T-helper 17 cell (primary cell): ENCODE results near the gene DLG2. TPM values are rescaled to one million over a fixed set of nuclear protein-coding genes. Genes with fewer than 3 reads are reported as not detected.

ENCODE experiments used
- ATAC-seq: fragments of 150-1000 bp; cut with Tn5 transposase; 2 replicates; pipeline ENCODE4 v1.10.0; 2021; ENCODE audit warnings: mild to moderate bottlenecking, moderate library complexity
- DNase-seq, 3 donors: peaks; one replicate each; pipeline versions ENCODE4 v3.0.0 to v3.0.0-alpha.2; 2020 to 2021
- H3K9me3 ChIP-seq: one replicate; pipeline ENCODE4 v1.7.0; 2013; ENCODE audit warnings: low read length, mild to moderate bottlenecking; ENCODE audit not compliant: control insufficient read depth, poor library complexity, severe bottlenecking
- H3K27ac Mint-ChIP-seq: one replicate; pipeline ENCODE4 v1.8.0; 2022; ENCODE audit warnings: mild to moderate bottlenecking, moderate library complexity, mixed read lengths
- H3K27me3 Mint-ChIP-seq: one replicate; pipeline ENCODE4 v1.8.0; 2022; ENCODE audit warnings: mixed read lengths
- H3K36me3 Mint-ChIP-seq: one replicate; pipeline ENCODE4 v1.8.0; 2022; ENCODE audit warnings: low read depth, mixed read lengths
- H3K4me1 Mint-ChIP-seq: one replicate; pipeline ENCODE4 v1.8.0; 2022; ENCODE audit warnings: mild to moderate bottlenecking, mixed read lengths
- H3K4me3 Mint-ChIP-seq: one replicate; pipeline ENCODE4 v1.8.0; 2022; ENCODE audit warnings: mild to moderate bottlenecking, moderate library complexity, mixed read lengths
- total RNA-seq, 4 donors: library from RNA in 2 of 4; stranded (reverse) in 2 of 4; gene quantifications; one replicate each; pipeline ENCODE4 v1.2.3 and lab custom pipeline; 2022 to 2026

Gene DLG2
- total RNA-seq, 2 donors from 2014 or later, result 1.0 to 2.2 TPM

GRCh38 chr11:83979593-83979992, 1647.6 kb downstream of the DLG2 start:
- ATAC-seq (no peak), DNase-seq (no peak)
- Mint-ChIP-seq H3K27ac (no peak overlapping the region), H3K36me3 (no peaks in the 10 kb centered on the region), H3K4me1 (no peaks in the 10 kb centered on the region), H3K4me3 (no peak overlapping the region), H3K27me3 (no peaks in the 10 kb centered on the region)
- no peaks in the 10 kb centered on the region for H3K9me3 ChIP-seq

- DNase-seq (no peak), ATAC-seq (no peak)
- Mint-ChIP-seq H3K4me1 (no peaks in the 10 kb centered on the region), H3K27ac (no peak overlapping the region), H3K27me3 (no peaks in the 10 kb centered on the region), H3K36me3 (no peaks in the 10 kb centered on the region), H3K4me3 (no peak overlapping the region)
- H3K9me3 ChIP-seq, result no peaks in the 10 kb centered on the region
These were observed 1648.2 kb downstream of the DLG2 start for GRCh38 chr11:83978942-83979341.

GRCh38 chr11:83976086-83976485, 1651.1 kb downstream of the DLG2 start:
- Mint-ChIP-seq H3K4me3 (no peak overlapping the region), H3K36me3 (no peaks in the 10 kb centered on the region), H3K27me3 (no peaks in the 10 kb centered on the region), H3K4me1 (no peaks in the 10 kb centered on the region), H3K27ac (no peak overlapping the region)
- ATAC-seq (no peak), DNase-seq (no peak)
- H3K9me3 ChIP-seq, result no peaks in the 10 kb centered on the region

- no peaks in the 10 kb centered on the region for H3K4me1 Mint-ChIP-seq
- no peaks in the 10 kb centered on the region for H3K36me3 Mint-ChIP-seq
- no peak for ATAC-seq
These were observed 1654.6 kb downstream of the DLG2 start for GRCh38 chr11:83972536-83972935.

GRCh38 chr11:83971063-83971462, 1656.1 kb downstream of the DLG2 start:
- Mint-ChIP-seq H3K4me3 (no peak overlapping the region), H3K4me1 (no peaks in the 10 kb centered on the region), H3K36me3 (no peaks in the 10 kb centered on the region), H3K27ac (no peak overlapping the region), H3K27me3 (no peaks in the 10 kb centered on the region)
- ATAC-seq, result no peak
- no peak for DNase-seq
- H3K9me3 ChIP-seq, result no peaks in the 10 kb centered on the region

More at GRCh38 chr11:83972536-83972935, 1654.6 kb downstream of the DLG2 start:
- H3K4me3 Mint-ChIP-seq, result no peak overlapping the region
- H3K27ac Mint-ChIP-seq, result no peak overlapping the region
- H3K27me3 Mint-ChIP-seq, result no peaks in the 10 kb centered on the region
- no peaks in the 10 kb centered on the region for H3K9me3 ChIP-seq
- no peak for DNase-seq

- Mint-ChIP-seq H3K4me3 (no peak overlapping the region), H3K4me1 (no peaks in the 10 kb centered on the region), H3K27ac (no peak overlapping the region), H3K36me3 (no peaks in the 10 kb centered on the region), H3K27me3 (no peaks in the 10 kb centered on the region)
- no peaks in the 10 kb centered on the region for H3K9me3 ChIP-seq
- no peak for ATAC-seq
- no peak for DNase-seq
These were observed 1657.0 kb downstream of the DLG2 start for GRCh38 chr11:83970061-83970671.

GRCh38 chr11:83957038-83957900, 1669.9 kb downstream of the DLG2 start:
- Mint-ChIP-seq H3K4me1 (no peaks in the 10 kb centered on the region), H3K27ac (no peak overlapping the region), H3K36me3 (no peaks in the 10 kb centered on the region), H3K4me3 (no peak overlapping the region), H3K27me3 (no peaks in the 10 kb centered on the region)
- H3K9me3 ChIP-seq, result no peaks in the 10 kb centered on the region
- ATAC-seq, result no peak
- DNase-seq, result no peak

GRCh38 chr11:83956119-83956697, 1670.9 kb downstream of the DLG2 start:
- Mint-ChIP-seq H3K4me1 (no peaks in the 10 kb centered on the region), H3K4me3 (no peak overlapping the region), H3K27ac (no peak overlapping the region), H3K27me3 (no peaks in the 10 kb centered on the region), H3K36me3 (no peaks in the 10 kb centered on the region)
- no peaks in the 10 kb centered on the region for H3K9me3 ChIP-seq
- no peak for DNase-seq
- no peak for ATAC-seq

- no peak for ATAC-seq
- no peaks in the 10 kb centered on the region for H3K9me3 ChIP-seq
- no peaks in the 10 kb centered on the region for H3K4me1 Mint-ChIP-seq
- no peaks in the 10 kb centered on the region for H3K27me3 Mint-ChIP-seq
- no peak overlapping the region for H3K27ac Mint-ChIP-seq
- DNase-seq, result no peak
- H3K4me3 Mint-ChIP-seq, result no peak overlapping the region
- no peaks in the 10 kb centered on the region for H3K36me3 Mint-ChIP-seq
These were observed 1672.4 kb downstream of the DLG2 start for GRCh38 chr11:83954780-83955179.

GRCh38 chr11:83951521-83951920, 1675.6 kb downstream of the DLG2 start:
- DNase-seq (no peak), ATAC-seq (no peak)
- Mint-ChIP-seq H3K36me3 (no peaks in the 10 kb centered on the region), H3K4me1 (no peaks in the 10 kb centered on the region), H3K27ac (no peak overlapping the region), H3K4me3 (no peak overlapping the region), H3K27me3 (no peaks in the 10 kb centered on the region)
- H3K9me3 ChIP-seq, result no peaks in the 10 kb centered on the region

- Mint-ChIP-seq H3K4me1 (no peaks in the 10 kb centered on the region), H3K27me3 (no peaks in the 10 kb centered on the region), H3K4me3 (no peak overlapping the region), H3K27ac (no peak overlapping the region), H3K36me3 (no peaks in the 10 kb centered on the region)
- DNase-seq (no peak), ATAC-seq (no peak)
- H3K9me3 ChIP-seq, result no peaks in the 10 kb centered on the region
These were observed 1678.9 kb downstream of the DLG2 start for GRCh38 chr11:83948200-83948599.

GRCh38 chr11:83945976-83946375, 1681.2 kb downstream of the DLG2 start:
- Mint-ChIP-seq H3K27ac (no peak overlapping the region), H3K4me1 (no peaks in the 10 kb centered on the region), H3K36me3 (no peaks in the 10 kb centered on the region), H3K4me3 (no peak overlapping the region), H3K27me3 (no peaks in the 10 kb centered on the region)
- H3K9me3 ChIP-seq, result no peaks in the 10 kb centered on the region
- DNase-seq, result no peak
- no peak for ATAC-seq

- ATAC-seq (no peak), DNase-seq (no peak)
- Mint-ChIP-seq H3K4me1 (no peaks in the 10 kb centered on the region), H3K27me3 (no peaks in the 10 kb centered on the region), H3K4me3 (no peak overlapping the region), H3K36me3 (no peaks in the 10 kb centered on the region), H3K27ac (no peak overlapping the region)
- H3K9me3 ChIP-seq, result no peaks in the 10 kb centered on the region
These were observed 1686.1 kb downstream of the DLG2 start for GRCh38 chr11:83941050-83941449.
